ENCODE results near the gene ATP9A.

Gene ATP9A

DNA sequence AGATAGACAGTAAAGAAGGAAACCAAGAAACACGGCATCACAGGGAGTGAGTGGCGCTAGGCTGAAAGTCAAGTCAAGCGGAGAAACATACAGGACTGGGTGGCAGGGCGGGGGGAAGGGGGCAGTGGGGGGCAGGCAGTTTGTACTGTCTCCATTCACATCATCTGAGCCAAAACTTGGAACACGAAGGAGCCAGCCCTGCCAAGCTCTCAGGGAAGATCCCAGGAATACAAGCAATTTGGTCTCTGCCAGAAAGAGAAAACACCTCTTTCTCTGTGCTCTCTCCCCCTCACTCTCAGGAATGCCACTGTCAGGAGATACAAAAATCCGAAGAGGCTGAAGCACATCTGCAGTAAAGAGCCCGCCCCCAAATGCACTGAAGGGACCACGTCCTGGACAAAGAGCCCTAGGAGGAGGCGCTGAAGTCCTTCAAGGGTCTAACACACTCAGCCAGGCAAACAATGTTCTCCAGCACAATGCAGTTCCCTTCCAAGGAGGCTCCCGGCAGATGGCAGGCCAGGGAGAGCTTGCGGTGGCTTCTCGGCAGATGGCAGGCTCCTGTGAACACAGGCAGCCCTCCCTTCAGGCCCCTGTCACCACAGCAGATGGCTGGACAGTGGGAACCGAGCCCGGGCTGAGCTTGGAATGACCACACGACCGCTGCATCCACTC lies 90.0 kb downstream of the ATP9A start:
- no peak for TF ChIP-seq TAF1 (IDR thresholded peaks at IDR 0.05; ENCODE audit: borderline replicate concordance, insufficient read depth, low read length)
- no peak for TF ChIP-seq SIN3A (IDR thresholded peaks at IDR 0.05; ENCODE audit: borderline replicate concordance, insufficient read depth, low read length)
- no peak for TF ChIP-seq REST (IDR thresholded peaks at IDR 0.05; ENCODE audit: insufficient read depth in 1 of 2, low read depth in 2 of 2, low read length in 2 of 2)
- TF ChIP-seq POLR2AphosphoS5 (IDR thresholded peaks at IDR 0.05; ENCODE audit: low read depth, low read length), result no peak
- TF ChIP-seq FOXP2 (optimal IDR thresholded peaks at IDR 0.05; ENCODE audit: borderline replicate concordance, extremely low read depth, extremely low read length, insufficient read depth), result no peak

DNA sequence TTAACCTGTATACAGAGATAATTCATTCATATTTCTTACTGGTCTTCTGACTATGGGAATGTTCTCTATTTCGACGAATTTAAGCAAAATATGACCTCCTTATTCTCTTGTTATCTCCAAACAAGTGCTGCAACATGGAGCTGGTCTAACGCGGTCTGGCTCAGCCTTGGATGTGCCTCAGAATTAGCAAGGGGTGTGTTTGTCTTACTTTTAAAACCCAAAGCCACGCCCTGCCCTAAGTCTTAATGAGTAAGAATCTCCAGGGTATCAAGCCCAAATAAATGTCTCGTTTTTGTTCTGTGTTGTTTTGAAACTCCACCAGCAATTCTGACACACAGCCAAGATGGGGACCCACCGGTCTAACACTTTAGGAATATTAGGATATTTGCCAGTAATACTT lies 99.2 kb downstream of the ATP9A start:
- TF ChIP-seq FOXP2 (optimal IDR thresholded peaks at IDR 0.05; ENCODE audit: borderline replicate concordance, extremely low read depth, extremely low read length, insufficient read depth) (no peak), POLR2AphosphoS5 (IDR thresholded peaks at IDR 0.05; ENCODE audit: low read depth, low read length) (no peak), REST (IDR thresholded peaks at IDR 0.05; ENCODE audit: insufficient read depth in 1 of 2, low read depth in 2 of 2, low read length in 2 of 2) (no peak), TAF1 (IDR thresholded peaks at IDR 0.05; ENCODE audit: borderline replicate concordance, insufficient read depth, low read length) (no peak), SIN3A (IDR thresholded peaks at IDR 0.05; ENCODE audit: borderline replicate concordance, insufficient read depth, low read length) (no peak)

- no peak for TF ChIP-seq REST (IDR thresholded peaks at IDR 0.05; ENCODE audit: insufficient read depth in 1 of 2, low read depth in 2 of 2, low read length in 2 of 2)
- no peak for TF ChIP-seq POLR2AphosphoS5 (IDR thresholded peaks at IDR 0.05; ENCODE audit: low read depth, low read length)
- no peak for TF ChIP-seq FOXP2 (optimal IDR thresholded peaks at IDR 0.05; ENCODE audit: borderline replicate concordance, extremely low read depth, extremely low read length, insufficient read depth)
- no peak for TF ChIP-seq SIN3A (IDR thresholded peaks at IDR 0.05; ENCODE audit: borderline replicate concordance, insufficient read depth, low read length)
- no peak for TF ChIP-seq TAF1 (IDR thresholded peaks at IDR 0.05; ENCODE audit: borderline replicate concordance, insufficient read depth, low read length)
Observed at GRCh38 chr20:51668515-51668914, 99.7 kb downstream of the ATP9A start.

DNA sequence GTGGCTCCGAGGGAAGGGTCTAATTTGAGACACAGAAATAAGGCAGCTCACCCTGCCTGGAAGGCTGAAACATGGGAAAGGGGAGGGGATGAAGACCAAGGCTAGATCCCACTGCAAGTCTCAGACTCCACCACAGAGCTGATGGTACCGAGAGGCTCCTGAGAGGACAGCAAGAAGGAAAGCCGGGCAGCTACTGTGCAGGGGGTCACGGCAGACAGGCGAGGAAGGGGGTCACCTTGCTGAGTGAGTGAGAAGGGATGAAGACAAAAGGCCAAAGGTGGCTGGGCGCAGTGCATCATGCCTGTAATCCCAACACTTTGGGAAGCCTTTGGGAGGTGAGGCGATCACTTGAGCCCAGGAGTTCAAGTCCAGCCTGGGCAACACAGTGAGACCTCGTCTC lies 100.7 kb downstream of the ATP9A start:
- TF ChIP-seq TAF1 (IDR thresholded peaks at IDR 0.05; ENCODE audit: borderline replicate concordance, insufficient read depth, low read length) (no peak), REST (IDR thresholded peaks at IDR 0.05; ENCODE audit: insufficient read depth in 1 of 2, low read depth in 2 of 2, low read length in 2 of 2) (no peak), POLR2AphosphoS5 (IDR thresholded peaks at IDR 0.05; ENCODE audit: low read depth, low read length) (no peak), SIN3A (IDR thresholded peaks at IDR 0.05; ENCODE audit: borderline replicate concordance, insufficient read depth, low read length) (no peak), FOXP2 (optimal IDR thresholded peaks at IDR 0.05; ENCODE audit: borderline replicate concordance, extremely low read depth, extremely low read length, insufficient read depth) (no peak)

Measured in PFSK-1 (cell line).